Measurements from ENCODE around the gene DEGS1.
A peak's percentile ranks its signal among the peaks of the same experiment; 100 is the strongest.

DEGS1 gene

GRCh38 chr1:224213438-224214119 lies 30.5 kb downstream of the DEGS1 start:
- H3K9me2 ChIP-seq (replicated peaks; ENCODE audit: control insufficient read depth, low read length) = no peaks in the 10 kb centered on the region
- H4K20me1 ChIP-seq (ENCODE audit: control insufficient read depth, insufficient read depth, low read depth, low read length) = no peaks in the 10 kb centered on the region
- peak overlapping the region; percentile 17; the same call in 1 of the 2 replicates for H3K4me2 ChIP-seq (ENCODE audit: low read length)
- no peak overlapping the region for H3K4me3 ChIP-seq (ENCODE audit: low read length)
- H3K27me3 ChIP-seq (ENCODE audit: control insufficient read depth, low read length) = no peaks in the 10 kb centered on the region
- H3K9me3 ChIP-seq (ENCODE audit: control insufficient read depth, insufficient read depth, low read length) = no peaks in the 10 kb centered on the region
- H3F3A ChIP-seq (ENCODE audit: control insufficient read depth, insufficient read depth) = no peaks in the 10 kb centered on the region
- no peaks in the 10 kb centered on the region for H3K36me3 ChIP-seq (ENCODE audit: control insufficient read depth, low read length)
- H3K27ac ChIP-seq (ENCODE audit: low read depth, low read length) = no peak overlapping the region
- H3K4me1 ChIP-seq (ENCODE audit: control insufficient read depth, low read length) = peaks cover 54% of the 10 kb centered on the region
- TF ChIP-seq CTCF (IDR thresholded peaks at IDR 0.05; ENCODE audit: low read depth, low read length, poor library complexity, severe bottlenecking) (no peak), EZH2phosphoT487 (IDR thresholded peaks at IDR 0.05; ENCODE audit: borderline replicate concordance, low read length) (no peak)
- H3K79me2 ChIP-seq (ENCODE audit: control insufficient read depth, low read length) = no peaks in the 10 kb centered on the region

GRCh38 chr1:224216382-224216781 lies 33.3 kb downstream of the DEGS1 start:
- H4K20me1 ChIP-seq (ENCODE audit: control insufficient read depth, insufficient read depth, low read depth, low read length) = no peaks in the 10 kb centered on the region
- no peak overlapping the region for H3K4me3 ChIP-seq (ENCODE audit: low read length)
- H3K9me2 ChIP-seq (replicated peaks; ENCODE audit: control insufficient read depth, low read length) = no peaks in the 10 kb centered on the region

GRCh38 chr1:224217655-224218623 lies 34.9 kb downstream of the DEGS1 start:
- no peak for TF ChIP-seq CTCF (IDR thresholded peaks at IDR 0.05; ENCODE audit: low read depth, low read length, poor library complexity, severe bottlenecking)
- no peak for TF ChIP-seq EZH2phosphoT487 (IDR thresholded peaks at IDR 0.05; ENCODE audit: borderline replicate concordance, low read length)
- no peaks in the 10 kb centered on the region for H3K9me3 ChIP-seq (ENCODE audit: control insufficient read depth, insufficient read depth, low read length)
- no peaks in the 10 kb centered on the region for H3K36me3 ChIP-seq (ENCODE audit: control insufficient read depth, low read length)
- no peak overlapping the region for H3K4me3 ChIP-seq (ENCODE audit: low read length)
- no peaks in the 10 kb centered on the region for H3F3A ChIP-seq (ENCODE audit: control insufficient read depth, insufficient read depth)
- H3K27ac ChIP-seq (ENCODE audit: low read depth, low read length) = no peak overlapping the region
- no peaks in the 10 kb centered on the region for H4K20me1 ChIP-seq (ENCODE audit: control insufficient read depth, insufficient read depth, low read depth, low read length)
- no peaks in the 10 kb centered on the region for H3K27me3 ChIP-seq (ENCODE audit: control insufficient read depth, low read length)
- H3K4me1 ChIP-seq (ENCODE audit: control insufficient read depth, low read length) = peaks cover 29% of the 10 kb centered on the region
- H3K4me2 ChIP-seq (ENCODE audit: low read length) = no peak overlapping the region
- no peaks in the 10 kb centered on the region for H3K9me2 ChIP-seq (replicated peaks; ENCODE audit: control insufficient read depth, low read length)
- H3K79me2 ChIP-seq (ENCODE audit: control insufficient read depth, low read length) = no peaks in the 10 kb centered on the region

More at GRCh38 chr1:224216382-224216781, 33.3 kb downstream of the DEGS1 start:
- no peak overlapping the region for H3K27ac ChIP-seq (ENCODE audit: low read depth, low read length)
- no peaks in the 10 kb centered on the region for H3K27me3 ChIP-seq (ENCODE audit: control insufficient read depth, low read length)
- peaks cover 35% of the 10 kb centered on the region for H3K4me1 ChIP-seq (ENCODE audit: control insufficient read depth, low read length)
- no peaks in the 10 kb centered on the region for H3K79me2 ChIP-seq (ENCODE audit: control insufficient read depth, low read length)
- H3K36me3 ChIP-seq (ENCODE audit: control insufficient read depth, low read length) = no peaks in the 10 kb centered on the region
- TF ChIP-seq CTCF (IDR thresholded peaks at IDR 0.05; ENCODE audit: low read depth, low read length, poor library complexity, severe bottlenecking) = no peak
- TF ChIP-seq EZH2phosphoT487 (IDR thresholded peaks at IDR 0.05; ENCODE audit: borderline replicate concordance, low read length) = no peak
- H3K4me2 ChIP-seq (ENCODE audit: low read length) = peak overlapping the region; percentile 28
- H3F3A ChIP-seq (ENCODE audit: control insufficient read depth, insufficient read depth) = no peaks in the 10 kb centered on the region
- H3K9me3 ChIP-seq (ENCODE audit: control insufficient read depth, insufficient read depth, low read length) = no peaks in the 10 kb centered on the region
